ENCODE data around the gene SH2D4B.

SH2D4B gene

DNA sequence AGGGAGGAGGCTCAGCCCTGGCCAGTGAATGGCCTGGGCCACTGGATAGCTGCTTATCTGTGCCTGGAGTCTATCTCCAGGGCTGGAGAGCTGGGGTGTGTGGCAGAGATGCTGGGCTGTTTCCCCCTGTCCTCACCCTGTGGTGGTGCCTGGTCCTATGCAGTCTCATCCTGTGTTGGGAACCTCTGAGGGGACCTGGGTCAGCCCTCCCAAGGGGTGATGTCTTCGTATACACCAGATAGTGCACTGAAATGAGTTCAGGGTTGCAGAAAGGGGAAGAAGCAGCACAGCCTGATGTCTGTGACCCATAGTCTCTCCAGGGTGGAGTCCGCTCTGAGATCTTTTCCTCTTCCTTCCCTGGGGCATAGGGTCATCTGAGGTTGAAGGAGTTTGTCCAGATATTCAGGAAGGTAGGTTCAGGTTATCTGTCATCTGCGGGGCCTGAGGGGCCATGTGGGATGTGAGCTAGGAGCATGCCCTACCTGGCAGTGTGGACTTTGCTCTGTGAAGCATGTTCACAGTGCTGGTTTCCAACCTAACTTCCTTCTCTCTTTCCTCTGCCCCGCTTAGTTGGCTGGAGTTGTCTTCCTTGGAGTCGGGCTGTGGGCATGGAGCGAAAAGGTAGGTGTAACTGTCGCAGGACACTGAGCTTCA lies 33.4 kb upstream of the SH2D4B start:
- no peak for DNase-seq

DNA sequence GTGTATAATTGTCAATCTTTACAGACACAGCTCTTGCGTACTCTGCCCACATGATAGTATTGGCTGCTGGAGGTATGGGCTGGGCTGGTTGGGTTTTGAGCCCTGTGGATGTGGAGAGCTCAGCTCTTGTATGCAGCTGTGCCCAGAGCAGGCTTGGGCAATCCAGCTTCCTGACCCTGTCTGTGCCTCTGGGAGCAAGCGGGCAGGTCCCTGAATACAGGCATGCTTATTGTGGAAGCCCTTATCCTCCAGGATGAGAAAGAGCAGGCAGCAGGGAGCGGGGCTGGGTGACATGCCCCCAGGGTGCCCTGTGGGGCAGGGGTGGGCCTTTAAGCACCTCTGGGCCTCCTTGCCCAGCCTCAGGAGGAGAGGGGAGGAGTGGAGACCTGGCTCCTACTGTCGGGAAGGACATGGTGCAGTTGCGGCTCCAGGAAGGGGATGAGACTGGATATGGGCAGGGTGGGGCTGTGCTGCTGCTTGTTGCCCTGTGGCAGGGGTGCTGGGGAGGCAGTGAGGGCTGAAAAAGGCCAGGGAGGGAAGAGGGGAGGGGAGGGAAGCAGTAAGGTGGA lies 32.7 kb upstream of the SH2D4B start:
- no peak for DNase-seq

DNA sequence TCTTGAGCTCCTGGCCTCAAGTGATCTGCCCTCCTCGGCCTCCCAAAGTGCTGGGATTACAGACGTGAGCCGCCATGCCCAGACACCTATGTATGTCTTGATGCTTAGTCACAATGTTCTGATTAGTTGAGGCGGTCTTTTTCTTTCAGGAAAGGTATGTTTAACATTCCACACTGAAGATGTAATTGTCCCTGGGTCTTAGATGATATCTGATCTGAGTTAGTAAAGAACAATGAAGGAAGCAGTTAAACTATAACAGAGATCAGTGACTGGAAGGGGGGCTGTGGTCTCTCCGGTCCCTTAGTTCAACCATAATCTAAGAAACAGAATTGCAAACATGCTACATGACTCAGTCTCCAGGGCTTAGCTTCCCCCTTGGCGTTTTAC lies 31.5 kb upstream of the SH2D4B start:
- DNase-seq, result no peak

DNA sequence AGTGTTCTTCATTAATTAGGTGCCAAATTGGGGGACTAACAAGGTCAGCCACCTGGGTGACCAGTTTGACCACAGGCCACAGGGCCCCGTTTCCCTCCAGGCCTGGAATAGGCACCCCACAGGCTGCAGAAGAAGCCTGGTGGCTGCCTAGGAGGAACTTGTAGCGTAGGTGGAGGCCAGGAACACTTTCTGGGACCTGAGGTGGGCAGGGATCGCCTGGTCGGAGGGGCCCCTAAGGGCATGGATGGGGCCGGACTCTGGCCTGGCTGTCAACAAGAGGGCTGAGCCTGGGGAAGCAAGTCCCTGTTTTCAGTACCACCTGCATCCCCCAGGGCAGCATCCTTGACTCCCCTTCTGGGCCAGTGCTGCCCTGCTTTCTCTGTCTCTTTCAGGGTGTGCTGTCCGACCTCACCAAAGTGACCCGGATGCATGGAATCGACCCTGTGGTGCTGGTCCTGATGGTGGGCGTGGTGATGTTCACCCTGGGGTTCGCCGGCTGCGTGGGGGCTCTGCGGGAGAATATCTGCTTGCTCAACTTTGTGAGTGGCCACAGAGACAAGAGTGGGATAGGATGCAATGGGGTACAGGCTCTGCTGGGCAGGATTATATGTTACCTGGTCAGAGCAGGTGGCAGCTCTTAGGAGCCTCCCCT lies 30.7 kb upstream of the SH2D4B start:
- no peak for DNase-seq

DNA sequence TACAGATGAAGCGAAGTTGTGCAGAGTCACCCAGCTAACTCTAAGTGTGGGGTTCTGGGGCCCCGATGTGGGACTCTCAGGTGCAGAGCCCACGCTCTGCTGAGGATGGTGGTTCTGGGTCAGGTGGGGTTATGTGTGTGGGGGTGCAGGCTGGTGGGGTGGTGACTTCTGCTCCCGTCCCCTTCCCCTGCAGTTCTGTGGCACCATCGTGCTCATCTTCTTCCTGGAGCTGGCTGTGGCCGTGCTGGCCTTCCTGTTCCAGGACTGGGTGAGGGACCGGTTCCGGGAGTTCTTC lies 28.6 kb upstream of the SH2D4B start:
- DNase-seq, result no peak

DNA sequence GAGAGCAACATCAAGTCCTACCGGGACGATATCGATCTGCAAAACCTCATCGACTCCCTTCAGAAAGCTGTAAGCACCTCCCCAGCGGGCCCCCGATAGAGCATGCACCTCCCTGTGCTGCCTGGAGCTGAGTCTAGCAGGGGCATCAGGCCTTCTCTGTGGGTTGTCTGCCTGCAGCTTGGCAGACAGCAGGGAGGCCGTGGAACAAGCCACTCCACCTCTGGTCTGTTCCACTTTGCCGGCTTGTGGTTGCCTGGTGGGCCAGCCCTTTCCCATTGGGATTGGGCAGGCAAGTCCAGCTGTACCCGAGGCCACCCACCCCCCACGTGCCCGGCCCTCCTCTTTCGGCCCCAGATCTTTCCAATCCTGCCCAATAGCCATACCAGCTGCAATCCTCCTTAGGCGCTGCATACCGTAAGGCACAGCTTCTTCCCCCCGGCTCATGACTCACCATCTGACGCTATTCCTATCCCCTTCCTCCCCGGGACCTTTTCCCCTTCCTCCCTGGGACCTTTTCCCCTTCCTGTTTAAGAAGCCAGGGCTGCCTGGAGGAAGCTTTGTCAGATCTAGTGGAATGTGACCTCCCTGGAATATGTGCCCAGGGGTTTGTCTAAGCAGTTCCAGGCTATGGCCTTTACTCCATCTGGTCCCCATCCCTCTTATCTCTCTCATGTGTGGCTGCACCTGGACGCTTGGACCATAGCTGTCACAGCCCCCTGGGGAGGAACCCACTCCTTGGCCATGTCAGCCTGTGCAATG lies 28.1 kb upstream of the SH2D4B start:
- DNase-seq, result no peak

DNA sequence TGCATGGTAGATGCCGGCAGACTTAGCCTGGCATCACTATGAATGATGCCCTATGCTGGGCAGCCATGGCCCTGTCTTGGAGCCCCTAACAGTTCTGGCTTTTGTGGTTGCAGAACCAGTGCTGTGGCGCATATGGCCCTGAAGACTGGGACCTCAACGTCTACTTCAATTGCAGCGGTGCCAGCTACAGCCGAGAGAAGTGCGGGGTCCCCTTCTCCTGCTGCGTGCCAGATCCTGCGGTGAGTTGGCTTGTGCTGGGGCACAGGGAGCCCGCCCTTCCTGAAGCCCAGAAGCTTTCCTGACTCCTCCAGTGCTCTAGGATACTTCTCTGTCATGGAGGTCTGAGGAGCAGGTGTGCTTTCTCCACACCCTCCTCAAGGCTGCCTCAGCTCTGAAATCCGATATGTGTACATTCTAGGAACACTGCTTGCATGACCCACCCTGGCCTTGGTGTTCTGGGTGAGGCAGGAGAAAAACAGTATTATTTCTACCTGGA lies 25.6 kb upstream of the SH2D4B start:
- no peak for DNase-seq

DNA sequence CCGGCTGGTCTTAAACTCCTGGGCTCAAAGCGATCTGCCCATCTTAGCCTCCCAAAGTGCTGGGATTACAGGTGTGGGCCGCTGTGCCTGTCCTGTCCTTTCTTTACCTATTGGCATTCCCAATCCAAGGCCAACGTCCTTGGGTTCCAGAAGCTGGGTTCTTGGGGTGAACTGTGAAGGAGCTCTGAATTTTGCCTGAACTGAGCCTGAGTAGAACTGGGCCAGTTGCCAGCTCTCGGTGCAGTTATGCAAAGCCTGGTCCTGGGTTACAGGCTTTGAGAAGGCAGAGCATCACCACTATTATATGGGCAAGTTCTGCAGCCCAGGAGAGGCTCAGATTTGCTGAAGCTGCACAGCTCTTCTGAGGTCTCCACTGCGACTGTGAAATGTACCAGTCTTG lies 24.6 kb upstream of the SH2D4B start:
- DNase-seq, result no peak

DNA sequence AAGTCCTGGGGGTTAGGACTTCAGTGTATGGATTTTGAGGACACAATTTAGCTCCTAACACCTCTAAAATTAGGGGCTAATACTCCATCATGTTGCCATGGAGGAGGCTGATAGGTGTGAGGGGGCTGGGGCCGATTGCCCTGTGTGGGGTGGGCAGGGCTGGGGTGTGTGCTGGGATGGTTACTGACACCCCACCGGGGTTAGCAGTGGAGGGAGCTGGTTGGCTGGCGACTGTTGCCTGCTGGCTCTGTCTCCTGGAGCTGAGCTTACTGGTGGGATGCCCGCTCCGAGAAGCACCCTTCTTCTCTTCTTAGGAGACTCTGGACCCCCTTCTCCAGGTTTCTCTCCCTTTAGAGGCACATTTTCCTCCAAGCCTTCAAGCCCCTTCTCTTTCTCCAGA lies 22.2 kb upstream of the SH2D4B start:
- no peak for DNase-seq

DNA sequence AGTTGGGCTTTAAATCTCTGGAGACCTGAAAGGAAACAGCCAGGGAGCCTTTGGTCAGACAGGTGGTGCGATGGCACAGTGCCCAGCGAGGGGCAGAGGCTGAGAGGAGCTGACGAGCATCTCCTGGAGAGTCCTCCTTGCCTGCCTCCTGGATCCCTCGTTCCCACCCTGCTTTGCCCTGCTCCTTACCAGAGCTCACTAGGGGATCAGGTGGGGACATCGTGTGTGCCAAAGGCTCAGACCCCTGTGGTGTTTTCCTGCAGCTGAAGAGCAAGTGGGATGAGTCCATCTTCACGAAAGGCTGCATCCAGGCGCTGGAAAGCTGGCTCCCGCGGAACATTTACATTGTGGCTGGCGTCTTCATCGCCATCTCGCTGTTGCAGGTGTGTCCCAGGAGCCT lies 21.8 kb upstream of the SH2D4B start:
- DNase-seq, result no peak

DNA sequence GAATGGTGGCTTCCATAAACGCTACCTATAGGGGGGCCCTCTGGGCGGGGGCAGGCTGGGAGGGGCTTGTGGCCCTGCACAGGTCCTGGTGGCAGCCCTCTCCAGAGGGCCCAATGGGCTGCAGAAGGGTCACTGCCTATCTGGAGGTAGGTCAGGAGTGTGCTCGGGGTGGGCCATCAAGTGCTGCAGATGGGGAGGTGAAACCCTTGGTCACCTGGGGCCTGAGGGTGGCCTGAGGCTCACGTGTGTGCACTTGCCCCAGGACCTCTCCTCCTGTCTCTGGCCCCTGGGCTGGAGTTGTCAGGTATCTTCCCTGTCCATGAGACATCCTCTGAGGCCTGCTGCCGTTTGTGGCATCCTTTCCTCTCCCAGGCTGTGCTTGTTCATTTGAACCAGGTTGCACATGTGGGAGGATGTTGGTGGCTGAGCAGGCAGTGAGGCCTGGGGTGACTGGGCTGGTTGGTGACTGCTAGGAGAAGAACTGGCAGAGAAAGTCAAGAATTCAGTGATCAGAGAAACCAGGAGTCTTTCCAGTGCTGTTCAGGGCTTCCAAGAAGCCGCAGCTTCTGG lies 21.1 kb upstream of the SH2D4B start:
- DNase-seq, result no peak

DNA sequence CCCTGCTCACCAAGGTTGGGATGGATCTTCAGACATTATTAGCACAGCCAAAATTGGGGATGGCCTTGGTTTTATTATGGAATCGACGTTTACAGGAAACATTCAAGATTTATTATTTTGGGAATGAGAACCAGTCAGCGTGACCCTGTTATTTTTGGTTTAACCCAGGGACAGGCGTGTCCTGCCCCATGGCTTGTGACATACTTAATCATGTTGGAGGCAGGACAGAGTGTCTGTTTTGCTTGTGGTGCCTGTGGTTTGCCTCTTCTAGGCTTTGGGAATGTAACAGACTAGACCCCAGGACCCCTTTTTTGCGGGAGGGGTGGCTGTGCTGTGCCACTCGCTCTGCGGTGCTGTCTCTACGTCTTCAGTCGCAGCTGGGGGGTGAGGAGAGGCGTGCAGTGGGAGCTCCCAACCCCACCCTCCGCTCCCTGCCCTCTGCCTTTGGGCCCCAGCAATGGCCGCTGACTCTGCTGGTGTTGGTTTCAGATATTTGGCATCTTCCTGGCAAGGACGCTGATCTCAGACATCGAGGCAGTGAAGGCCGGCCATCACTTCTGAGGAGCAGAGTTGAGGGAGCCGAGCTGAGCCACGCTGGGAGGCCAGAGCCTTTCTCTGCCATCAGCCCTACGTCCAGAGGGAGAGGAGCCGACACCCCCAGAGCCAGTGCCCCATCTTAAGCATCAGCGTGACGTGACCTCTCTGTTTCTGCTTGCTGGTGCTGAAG lies 20.1 kb upstream of the SH2D4B start:
- no peak for DNase-seq

DNA sequence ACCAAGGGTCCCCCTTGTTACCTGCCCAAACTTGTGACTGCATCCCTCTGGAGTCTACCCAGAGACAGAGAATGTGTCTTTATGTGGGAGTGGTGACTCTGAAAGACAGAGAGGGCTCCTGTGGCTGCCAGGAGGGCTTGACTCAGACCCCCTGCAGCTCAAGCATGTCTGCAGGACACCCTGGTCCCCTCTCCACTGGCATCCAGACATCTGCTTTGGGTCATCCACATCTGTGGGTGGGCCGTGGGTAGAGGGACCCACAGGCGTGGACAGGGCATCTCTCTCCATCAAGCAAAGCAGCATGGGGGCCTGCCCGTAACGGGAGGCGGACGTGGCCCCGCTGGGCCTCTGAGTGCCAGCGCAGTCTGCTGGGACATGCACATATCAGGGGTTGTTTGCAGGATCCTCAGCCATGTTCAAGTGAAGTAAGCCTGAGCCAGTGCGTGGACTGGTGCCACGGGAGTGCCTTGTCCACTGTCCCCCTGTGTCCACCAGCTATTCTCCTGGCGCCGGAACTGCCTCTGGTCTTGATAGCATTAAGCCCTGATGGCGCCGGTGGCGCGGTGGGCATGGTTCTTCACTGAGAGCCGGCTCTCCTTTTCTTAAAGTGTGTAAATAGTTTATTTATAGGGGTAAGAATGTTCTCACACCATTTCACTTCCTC lies 19.4 kb upstream of the SH2D4B start:
- DNase-seq, result no peak

DNA sequence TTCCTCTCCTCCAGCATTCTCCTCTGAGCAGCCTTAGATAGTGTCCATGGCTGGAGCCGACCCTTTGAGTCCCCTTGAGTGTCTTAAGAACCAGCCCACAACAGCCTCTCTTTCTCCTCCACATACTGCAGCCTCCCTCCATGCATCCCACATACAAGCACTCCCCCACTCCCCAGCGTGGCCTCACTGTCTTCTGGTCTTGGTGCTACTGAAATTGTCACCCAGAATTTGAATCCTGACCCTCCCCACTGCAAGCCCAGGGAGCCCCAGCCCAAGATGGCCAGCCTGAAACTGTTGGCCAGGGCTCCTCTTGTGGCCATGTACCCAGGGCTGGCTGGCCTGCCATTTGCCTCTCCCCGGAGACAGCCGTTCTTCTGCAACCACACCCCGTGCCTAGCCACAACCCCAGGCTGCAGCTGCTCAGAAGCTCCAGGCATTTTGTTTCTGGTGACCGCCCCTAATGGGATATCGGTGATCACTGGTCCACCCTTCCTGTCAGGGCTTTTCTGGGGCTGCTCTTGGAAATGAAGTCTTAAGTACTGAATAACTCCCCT lies 18.8 kb upstream of the SH2D4B start:
- DNase-seq, result no peak

DNA sequence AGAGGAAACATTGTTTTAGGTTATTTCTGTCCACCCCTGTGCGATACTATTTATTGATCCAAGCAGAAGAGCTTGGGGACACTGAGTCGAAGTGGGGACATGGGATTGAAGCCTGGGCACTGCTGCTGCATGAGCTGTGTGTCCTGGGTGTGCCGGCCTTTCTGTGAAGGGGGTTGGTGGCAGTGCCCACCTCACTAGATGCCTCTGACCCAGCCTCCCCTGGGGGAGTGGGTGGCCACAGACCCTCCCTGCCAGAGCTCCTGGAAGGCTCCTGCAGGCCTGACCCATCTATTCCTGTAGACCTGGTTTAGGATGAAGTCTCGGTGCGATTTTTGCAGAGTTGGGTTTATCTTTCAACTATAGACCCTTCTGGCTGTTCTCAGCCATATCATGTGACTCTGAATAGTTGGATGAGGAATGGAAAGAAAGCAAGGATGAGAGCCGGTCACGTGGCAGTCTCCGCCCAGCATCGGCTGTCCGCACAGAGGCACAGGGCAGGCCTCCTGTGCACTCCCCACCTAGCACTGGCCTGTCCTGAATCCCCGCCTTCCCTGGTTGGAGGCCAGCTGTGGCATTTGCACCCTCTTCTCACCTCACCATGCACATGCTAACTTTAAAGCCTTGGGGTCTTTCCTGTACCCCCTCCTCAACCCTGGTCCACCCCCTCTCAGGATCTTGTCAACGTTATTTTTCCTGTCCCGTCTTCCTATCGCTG lies 17.6 kb upstream of the SH2D4B start:
- DNase-seq, result no peak

DNA sequence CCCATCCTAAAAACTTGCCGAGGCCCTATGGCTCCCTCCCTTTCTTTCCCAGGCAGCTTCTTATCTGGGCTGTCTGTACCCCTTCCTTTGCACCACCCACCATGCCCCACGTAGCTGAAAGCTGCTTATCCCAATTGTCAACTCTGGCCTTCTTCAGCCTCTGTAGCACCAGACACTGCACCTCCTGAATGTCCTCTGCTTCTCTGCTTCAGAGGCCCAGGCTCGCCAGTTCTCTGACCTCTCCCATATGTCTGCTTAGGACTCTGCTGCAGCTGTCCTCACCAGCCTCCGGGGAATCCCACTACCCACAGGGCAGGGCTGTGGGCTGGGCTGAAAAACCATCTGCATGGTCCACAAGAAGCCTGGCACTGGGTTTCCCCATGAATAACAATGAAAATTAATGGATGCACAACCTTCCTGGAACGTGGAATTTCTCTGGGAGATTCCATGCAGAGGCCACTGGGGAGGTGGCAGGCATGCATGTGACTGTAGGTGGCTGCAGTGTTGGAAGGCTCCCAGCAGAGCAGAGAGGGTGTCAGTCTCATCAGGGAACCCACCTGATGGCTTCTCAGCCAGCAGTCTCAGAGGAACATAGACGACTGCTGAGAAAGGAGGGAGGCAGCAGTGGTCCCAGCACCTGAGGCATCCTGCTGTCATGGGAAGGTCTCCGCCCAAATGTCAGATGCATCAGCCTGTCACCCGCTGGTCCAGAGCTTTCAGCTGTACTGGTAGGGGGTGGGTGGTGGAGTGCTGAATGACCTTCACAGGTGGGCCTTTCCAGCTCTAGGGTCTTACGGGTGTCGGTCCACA lies 16.8 kb upstream of the SH2D4B start:
- no peak for DNase-seq

DNA sequence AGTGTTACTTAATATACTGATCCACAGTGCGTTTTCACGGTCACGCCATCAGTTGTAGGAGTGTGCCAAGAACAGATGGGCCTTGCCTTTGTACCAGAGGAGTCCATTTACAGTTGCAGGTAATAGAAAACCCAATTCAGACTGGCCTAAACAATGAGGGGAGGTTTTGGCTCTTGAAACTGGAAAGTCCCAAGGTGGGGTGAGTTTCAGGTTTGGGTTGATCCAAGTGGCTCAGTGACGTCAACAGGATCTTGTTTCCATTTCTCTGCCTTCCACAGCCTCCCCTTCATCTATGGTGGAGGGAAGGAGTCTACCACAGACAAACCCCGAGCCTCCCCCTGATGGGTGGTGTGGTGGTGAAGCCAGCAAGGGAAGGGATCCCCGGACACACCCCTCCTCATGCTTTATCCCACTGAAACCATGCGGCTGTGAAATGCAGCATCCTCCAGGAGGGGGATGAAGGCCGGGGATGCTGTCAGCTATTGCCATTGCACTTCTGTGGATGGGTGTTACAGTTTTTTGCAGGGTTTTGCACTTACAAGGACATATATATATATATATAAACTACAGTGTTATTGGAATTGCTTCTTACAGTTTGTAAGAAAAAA lies 14.8 kb upstream of the SH2D4B start:
- DNase-seq, result no peak

DNA sequence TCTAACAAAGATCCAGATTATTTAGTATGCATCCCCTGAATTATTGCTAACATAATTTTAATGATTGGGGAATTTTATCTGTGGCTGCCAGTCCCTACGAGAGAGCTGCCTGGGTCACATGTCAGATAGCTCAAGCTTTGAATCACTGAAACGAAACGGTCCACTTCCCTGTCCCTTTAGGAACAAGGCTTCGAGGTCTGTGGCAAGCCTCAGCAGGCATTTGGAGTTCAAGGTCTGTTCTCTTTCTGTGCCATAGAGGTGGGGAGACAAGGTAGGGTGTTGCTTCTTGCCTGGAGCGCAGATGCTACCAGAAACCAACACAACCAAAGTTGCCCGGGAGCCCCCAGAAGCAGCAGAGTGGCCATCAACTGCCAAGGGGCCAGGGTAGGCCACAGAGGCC lies 13.9 kb upstream of the SH2D4B start:
- no peak for DNase-seq

DNA sequence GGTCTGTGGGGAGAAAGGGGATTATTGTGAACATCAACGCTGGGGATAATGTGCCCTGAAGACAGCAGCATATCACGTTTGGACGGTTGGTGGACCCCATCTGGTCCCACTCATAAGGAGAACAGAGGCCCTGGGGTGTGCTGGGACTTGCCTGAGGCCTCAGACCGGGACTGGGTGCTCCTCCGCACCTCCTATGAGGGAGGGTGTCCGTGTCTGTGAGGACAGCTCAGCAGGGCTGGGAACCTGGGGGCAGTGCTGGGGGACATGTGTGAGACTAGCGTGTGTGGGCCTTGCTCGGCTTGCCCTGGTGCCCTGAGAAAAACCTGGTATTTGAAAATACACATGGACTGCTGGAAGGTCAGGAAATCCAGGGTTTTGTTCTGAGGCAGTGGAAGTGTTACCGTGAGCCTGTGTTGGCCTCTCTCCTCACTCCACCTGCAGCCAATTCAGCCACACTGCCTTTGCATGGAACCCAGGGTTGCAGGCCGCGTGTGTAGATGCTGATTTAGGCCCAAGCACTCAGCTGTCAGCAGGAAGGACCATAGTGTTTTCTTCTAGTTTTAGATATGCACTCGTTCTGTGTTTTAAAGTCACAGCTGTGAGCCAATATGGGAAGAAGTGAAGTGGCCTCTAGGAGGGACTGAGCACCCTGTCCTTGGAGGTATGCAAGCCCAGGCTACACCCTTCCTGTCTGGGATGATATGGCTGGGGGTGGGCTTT lies 13.4 kb upstream of the SH2D4B start:
- DNase-seq, result no peak

Data from DMS 273 treated with DMSO at 0.1 percent for 48 hours (cell line).